ENCODE results near the gene NRCAM.

Gene NRCAM

DNA sequence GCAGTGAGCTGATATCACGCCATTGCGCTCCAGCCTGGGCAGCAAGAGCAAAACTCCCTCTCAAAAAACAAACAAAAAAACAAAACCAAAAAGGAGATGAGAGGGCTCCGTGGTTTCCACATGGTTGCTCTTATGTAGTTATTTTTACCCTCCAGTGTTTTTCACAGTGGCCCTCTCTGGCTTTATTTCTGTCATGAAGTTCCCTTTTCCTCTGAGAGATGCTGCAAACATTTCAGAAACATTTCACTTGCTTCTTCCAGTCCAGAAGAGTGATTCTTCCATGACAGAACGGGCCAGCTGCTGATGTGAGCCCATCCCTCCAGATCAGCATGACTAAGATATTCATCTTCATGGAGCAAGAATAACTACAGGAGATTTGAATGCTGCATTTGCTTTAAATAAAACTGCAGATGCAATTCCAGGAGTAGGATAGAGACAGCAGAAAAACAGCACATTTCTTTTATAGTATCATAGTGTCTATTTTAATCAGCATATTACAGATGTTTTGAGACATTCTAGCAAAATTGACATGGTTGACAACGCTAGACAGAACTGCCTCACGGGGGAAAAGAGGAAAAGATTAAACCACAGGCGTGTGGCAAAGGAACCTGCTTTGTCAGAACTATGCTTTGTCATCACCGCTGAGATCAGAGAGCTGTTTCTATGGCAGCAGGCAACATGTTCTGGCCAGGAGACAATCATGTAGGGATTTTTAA, 40.3 kb downstream of the NRCAM start:
- no peak overlapping the region for H3K27ac ChIP-seq
- no peak for TF ChIP-seq ZFX (IDR thresholded peaks at IDR 0.05)
- TF ChIP-seq, protein P1, sequence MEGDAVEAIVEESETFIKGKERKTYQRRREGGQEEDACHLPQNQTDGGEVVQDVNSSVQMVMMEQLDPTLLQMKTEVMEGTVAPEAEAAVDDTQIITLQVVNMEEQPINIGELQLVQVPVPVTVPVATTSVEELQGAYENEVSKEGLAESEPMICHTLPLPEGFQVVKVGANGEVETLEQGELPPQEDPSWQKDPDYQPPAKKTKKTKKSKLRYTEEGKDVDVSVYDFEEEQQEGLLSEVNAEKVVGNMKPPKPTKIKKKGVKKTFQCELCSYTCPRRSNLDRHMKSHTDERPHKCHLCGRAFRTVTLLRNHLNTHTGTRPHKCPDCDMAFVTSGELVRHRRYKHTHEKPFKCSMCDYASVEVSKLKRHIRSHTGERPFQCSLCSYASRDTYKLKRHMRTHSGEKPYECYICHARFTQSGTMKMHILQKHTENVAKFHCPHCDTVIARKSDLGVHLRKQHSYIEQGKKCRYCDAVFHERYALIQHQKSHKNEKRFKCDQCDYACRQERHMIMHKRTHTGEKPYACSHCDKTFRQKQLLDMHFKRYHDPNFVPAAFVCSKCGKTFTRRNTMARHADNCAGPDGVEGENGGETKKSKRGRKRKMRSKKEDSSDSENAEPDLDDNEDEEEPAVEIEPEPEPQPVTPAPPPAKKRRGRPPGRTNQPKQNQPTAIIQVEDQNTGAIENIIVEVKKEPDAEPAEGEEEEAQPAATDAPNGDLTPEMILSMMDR (conservative IDR thresholded peaks at IDR 0.05) = no peak

DNA sequence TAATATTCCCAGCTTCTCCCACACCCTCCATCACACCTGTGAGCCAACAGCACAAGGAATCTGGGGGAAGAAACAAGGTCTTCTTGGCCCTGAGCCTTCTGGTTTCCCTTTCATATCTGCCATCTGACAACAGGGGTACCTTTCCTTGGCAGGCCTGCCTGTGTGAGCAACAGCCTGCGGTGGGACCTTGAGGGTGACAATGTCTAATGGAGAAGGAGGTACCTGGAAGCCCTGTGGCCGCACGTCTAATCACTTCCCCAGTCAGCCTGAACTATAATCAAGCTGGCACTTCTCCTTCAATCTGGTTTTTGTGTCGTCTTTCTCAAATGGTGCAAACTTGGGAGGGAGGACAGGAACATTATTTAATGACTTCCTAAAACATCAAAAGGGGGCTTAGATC, 41.2 kb downstream of the NRCAM start:
- TF ChIP-seq ZFX (IDR thresholded peaks at IDR 0.05) = no peak
- TF ChIP-seq, protein P1 (conservative IDR thresholded peaks at IDR 0.05) = no peak
- no peak overlapping the region for H3K27ac ChIP-seq

DNA sequence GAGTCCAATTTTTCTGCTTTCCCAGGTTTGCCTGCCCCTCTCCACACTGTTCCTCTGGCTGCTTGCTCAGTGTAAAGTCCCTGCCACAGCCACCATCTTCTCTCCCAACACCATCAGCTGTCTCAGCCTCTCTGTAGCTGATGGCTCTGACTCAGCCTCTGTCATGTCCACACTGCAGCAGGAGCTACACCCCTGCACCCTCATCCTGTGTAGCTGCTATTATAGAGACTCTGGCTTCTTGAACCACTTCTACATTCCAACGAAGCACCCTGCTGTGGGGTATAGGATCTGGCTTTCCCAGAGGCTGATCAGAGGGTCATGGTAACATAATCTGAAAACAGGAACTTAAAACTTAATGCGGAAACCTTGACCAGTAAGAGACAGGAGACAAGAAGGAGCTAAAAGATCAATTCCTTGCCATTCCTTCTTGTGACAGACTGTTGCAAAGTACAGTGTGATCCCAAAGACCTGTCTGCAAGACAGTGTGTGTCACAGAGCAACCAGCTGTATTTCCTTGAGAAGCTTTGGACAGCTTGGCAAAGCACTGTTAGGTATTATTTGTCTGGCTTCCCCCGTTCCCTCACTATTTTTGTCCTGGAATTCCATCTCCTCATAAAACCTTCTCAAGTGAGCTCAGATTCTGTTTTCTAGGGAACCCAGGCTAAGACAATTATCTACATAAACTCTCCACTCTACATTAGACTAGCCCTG, 42.3 kb downstream of the NRCAM start:
- no peak overlapping the region for H3K27ac ChIP-seq
- TF ChIP-seq, protein P1 (conservative IDR thresholded peaks at IDR 0.05) = no peak
- TF ChIP-seq ZFX (IDR thresholded peaks at IDR 0.05) = no peak

DNA sequence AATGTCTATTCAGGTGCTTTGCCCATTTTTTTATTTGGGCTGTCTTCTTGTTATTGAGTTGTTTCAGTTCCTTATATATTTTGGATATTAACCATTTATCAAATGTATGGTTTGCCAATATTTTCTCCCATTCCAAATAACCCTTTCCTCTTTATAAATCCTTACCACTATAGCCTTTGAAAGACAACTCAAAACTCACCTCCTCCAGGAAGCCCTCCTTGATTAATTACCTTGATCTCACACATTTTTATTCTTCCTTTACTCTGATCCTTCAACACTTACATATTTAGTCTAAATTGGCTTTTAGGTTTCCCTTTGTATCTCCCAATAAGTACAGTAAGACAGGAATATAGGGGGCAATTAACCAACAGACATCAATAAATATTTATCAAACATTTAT, 42.9 kb downstream of the NRCAM start:
- no peak overlapping the region for H3K27ac ChIP-seq
- TF ChIP-seq ZFX (IDR thresholded peaks at IDR 0.05) = no peak
- TF ChIP-seq, protein P1 (conservative IDR thresholded peaks at IDR 0.05) = no peak

DNA sequence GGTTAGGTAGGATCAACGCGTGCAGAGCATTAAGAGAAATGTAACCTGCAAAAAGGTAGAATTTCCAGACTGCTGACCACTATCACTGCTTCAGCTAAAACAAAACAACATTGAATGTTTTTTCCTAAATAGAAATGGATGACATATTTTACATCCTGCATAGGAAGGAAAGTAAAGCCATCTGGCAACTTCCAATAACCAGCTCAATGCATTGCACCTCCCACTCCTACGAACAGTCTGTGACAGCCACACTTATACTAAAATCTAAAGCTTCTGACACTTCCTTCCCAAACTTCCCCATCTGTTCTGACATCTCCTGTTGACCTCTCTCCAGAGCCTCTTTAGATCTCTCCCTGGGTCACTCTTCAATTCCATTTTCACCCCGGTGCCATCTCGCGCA, 47.1 kb downstream of the NRCAM start:
- no peak overlapping the region for H3K27ac ChIP-seq

DNA sequence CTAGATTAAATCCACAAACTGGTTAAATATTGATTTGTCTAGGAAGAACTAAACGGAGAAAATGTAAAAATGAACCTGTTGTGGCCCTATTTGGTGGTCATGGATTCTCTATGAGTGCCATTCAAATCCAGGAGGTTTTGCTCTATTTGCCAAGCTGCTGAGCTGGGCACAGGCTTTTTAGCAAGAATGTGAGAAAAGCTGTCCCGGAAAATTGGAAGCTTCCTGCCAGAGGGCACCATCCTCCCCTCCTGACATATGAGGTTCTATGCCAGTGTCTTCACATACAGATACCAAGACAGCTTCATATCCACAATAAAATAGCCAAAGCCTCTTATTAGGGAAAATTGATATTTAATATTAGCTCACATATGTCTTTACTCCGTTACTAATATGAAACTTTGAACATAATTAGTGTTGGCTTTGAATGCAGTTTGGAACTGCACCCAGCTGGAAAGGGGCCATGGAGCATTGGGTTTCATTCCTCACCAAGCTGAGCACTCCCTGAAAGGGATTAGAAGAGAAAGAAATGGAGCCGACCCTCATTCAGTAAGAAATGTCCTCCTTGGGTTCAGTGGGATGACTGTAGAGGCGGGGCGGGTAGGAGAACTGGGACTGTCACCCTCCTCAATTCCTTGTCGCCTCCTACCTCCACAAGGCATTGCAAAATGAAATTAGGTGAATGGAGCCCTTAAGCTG, 47.8 kb downstream of the NRCAM start:
- TF ChIP-seq, protein P1 (conservative IDR thresholded peaks at IDR 0.05) = no peak
- no peak for TF ChIP-seq ZFX (IDR thresholded peaks at IDR 0.05)
- no peak overlapping the region for H3K27ac ChIP-seq

More for the DNA sequence above, 47.1 kb downstream of the NRCAM start:
- TF ChIP-seq, protein P1 (conservative IDR thresholded peaks at IDR 0.05) = no peak
- TF ChIP-seq ZFX (IDR thresholded peaks at IDR 0.05) = no peak

DNA sequence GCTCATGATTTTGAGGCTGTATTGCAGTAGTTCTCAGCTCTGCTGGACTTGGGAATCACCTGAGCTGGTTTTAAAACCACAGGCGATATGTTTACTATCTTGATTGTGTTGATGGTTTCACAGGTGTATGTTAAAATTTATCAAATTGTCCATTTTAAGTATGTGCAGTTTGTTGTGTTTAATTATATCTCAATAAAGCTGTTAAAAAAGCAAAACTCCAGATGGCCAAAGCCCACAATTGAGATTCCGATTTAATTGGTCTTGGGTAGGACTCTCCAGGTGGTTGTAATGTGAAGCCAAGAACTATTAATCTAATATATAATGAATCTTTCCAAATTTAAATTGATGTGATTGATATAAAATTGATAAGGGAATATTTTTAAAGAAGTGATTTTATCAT, 48.6 kb downstream of the NRCAM start:
- TF ChIP-seq, protein P1 (conservative IDR thresholded peaks at IDR 0.05) = no peak
- TF ChIP-seq ZFX (IDR thresholded peaks at IDR 0.05) = no peak
- no peak overlapping the region for H3K27ac ChIP-seq

All from C4-2B (cell line).